ENCODE data around the gene PUM1.

GRCh38 chr1:31082385-31082784 is 16.9 kb upstream of the PUM1 start:
- TF ChIP-seq CTCF (IDR thresholded peaks at IDR 0.05) (no peak), POLR2AphosphoS5 (IDR thresholded peaks at IDR 0.05; ENCODE audit: low read depth, low read length) (no peak), REST (IDR thresholded peaks at IDR 0.05; ENCODE audit: insufficient read depth in 1 of 2, low read depth in 2 of 2, low read length in 1 of 2) (no peak), SIN3A (IDR thresholded peaks at IDR 0.05; ENCODE audit: borderline replicate concordance, insufficient read depth, low read depth, low read length) (no peak)

Measured in Panc1 (cell line).